Hippocampal formation (tissue), 2 donors: ENCODE data around the gene TNFAIP2.

Source experiments
- DNase-seq, 2 donors: peaks; one replicate each; lab custom pipeline; 2025; lab: John Stamatoyannopoulos, UW

Gene TNFAIP2

DNA sequence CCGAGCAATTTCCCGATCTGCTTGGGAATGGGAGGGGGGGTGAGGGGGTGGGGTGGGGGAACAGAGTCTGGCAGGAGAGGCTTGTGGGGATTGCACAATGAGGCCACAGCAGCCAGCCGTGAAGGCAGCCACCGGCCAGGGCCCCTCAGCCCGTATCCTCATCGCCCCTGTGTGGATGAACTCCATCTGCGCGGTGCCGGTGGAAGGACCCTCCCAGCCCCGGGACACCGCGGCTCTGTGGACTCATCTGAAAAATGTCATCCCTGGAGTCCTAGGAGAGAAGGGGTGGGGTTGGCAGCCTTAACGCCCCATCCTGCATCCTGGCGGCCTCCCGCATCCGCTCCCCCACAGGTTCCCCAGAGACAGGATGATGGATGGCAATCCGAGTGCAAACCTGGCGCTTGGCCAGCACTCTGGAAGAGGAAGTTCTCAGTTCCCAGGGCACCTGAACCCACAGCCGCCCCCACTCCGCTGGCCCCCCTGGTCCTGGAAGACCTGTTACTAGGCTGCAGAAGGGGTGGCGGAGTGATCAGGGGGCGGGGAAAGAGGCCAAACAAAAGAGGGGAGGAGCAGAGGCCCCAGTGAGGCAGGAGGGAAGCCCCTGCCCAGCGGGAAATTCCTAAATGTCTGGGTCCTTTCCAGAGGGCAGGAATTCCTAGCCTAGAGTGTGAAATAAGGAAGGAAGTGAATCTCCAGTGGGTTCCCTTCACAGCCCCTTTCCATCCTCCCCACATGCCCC, 1.2 kb upstream of the TNFAIP2 start:
- DNase-seq = no peak

DNA sequence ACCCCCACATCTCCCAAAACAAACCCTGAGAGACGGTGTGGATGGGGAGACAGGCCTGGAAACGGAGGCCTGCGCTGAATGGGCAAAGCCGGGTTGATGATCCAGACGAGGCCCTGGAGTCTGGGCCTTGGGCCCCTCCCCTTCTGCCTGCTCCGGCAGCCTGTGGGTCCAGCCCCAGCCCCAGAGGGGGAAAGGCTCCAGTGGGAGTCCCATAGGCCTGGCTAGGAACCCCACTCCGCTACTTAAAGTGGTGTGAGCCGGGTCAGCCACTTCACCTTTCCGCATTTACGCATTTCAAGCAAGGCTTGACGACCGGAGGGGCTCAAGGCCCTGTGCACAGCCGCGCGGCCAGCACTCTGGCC, 695 bp upstream of the TNFAIP2 start:
- DNase-seq = no peak

DNA sequence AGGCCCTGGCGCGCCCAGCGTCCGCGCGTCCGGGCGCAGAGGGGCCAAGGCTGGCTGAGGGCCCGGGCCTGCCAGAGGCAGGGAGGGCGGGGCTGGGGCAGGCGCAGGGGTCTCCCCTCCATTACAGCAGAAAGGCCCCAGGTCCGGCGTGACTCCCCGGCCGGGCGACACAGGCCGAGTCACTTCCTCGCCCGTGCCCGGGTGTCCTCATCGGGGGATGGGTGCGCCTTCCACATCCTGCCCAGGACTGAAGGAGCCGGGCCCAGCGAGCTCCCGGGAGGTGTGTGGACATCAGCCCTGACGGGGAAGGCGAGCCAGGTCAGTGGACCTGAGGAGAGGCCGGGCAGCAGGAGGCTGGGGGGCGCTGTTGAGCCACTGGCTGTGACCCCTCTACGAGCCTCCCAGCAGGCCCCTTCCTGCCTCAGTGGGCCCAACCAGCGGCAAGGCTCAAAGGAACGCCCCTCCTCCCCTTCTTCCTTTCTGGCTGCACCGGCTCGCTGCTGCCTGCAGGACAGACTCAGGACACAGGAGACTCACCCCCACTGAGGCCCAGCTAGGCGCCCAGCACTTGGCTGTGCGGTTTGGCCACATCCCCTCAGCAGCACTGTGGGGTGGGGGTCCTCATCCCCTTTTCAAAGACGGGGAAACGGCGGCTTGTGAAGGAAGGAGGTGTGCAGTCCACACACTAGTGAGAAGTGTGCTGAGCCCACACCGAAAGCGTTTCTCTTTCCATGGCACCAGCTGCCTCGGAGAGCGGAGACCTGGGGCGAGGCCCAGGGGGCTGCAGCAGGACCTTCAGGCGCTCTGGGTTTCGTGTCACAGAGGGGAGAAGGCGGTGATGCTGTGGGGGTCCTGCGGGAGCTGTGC, 606 bp downstream of the TNFAIP2 start:
- DNase-seq = no peak

DNA sequence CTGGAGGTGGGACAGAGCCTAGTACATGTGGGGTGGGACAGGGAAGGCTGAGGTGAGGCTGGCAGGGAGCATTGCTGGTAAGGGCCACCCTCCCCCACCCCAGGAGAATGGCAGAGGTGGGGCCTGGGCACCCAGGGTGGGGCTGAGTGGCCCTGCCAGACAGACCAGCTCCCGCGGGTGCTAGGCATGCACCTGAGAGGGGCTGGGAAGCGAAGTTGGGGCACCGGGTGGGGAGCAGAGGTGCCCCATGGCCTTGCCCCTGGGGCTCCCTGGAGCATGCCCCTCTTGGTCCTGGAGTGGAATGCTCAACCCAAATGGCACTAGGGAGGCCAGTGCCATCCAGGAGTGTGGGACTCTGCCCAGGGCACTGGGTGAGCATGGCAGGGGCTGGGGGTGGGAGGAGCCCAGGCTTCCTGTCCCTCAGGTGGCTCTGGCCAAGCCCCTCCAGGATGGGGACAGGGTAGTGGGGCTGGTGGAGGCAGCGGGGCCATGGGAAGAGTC, 1.3 kb downstream of the TNFAIP2 start:
- no peak for DNase-seq

DNA sequence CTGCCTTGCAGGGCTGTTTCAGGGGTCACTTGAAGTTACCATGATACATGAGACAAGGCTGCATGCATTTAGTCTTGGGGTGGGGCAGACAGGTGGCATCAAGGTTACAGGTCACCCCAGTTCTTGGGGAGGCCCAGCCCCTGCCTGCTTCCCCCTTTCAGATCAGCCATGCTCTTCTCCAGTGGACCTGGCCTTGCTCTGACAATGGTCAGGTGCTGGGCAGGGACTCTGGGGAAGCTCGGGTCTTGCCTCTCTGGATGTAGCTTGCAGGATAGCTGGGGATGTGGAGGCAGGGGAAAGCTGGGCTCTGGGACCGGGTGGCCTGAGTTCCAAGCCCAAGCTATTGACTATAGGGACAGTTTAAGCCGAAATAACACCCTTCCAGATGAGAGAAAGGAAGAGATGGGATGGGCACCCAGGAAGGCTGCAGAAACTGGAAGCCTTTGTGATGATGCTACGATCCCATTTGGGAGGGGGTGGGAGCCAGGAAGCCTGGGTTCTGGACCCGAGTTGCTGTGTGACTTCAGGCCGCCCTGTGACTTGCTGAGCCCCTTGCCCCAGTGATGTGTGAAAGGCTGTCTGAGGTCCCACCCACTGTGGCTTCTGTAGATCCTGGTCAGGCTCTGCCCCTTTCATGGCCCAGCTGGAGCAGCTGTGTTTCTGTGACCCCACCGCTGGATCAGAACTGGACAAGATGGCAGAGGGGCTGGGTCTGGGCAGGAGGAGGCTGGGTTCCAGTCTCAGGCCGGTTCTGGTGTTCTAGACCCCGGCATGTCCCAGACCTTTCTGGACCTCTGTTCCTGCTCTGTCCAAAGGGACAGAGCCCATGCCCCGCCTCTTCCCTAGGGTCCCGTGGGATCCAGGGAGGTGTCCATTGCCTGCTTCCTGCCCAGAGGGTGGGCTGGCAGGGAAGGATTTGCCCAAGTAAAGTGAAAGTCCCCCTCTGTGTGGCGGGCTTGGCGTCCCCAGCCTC, 2.1 kb downstream of the TNFAIP2 start:
- no peak for DNase-seq

DNA sequence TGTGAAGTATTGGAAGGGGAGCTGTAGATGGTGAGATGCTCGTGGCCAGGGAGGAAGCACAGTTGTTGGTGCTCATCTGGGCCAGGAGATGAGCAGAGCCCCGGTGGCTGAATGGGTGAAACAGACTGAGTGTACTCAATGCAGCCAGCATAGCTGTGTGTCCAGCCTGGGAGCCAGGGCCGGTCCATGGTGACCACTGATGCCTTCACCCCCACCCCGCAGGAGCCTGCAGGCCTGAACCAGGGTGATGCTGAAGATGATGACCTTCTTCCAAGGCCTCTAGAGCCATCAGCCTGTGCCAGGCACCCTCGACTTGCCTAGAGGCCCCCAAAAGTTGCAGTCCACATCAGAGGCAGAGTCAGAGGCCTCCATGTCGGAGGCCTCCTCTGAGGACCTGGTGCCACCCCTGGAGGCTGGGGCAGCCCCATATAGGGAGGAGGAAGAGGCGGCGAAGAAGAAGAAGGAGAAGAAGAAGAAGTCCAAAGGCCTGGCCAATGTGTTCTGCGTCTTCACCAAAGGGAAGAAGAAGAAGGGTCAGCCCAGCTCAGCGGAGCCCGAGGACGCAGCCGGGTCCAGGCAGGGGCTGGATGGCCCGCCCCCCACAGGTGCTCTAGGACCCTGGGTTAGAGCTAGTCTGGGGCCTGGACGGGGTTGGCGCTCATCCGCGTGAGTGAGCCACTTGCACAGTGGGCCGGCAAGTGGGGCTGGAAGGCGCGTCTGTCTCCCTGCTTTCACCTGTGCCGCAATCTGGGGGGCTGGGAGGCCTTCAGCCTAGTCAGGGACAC, 3.0 kb downstream of the TNFAIP2 start:
- no peak for DNase-seq

DNA sequence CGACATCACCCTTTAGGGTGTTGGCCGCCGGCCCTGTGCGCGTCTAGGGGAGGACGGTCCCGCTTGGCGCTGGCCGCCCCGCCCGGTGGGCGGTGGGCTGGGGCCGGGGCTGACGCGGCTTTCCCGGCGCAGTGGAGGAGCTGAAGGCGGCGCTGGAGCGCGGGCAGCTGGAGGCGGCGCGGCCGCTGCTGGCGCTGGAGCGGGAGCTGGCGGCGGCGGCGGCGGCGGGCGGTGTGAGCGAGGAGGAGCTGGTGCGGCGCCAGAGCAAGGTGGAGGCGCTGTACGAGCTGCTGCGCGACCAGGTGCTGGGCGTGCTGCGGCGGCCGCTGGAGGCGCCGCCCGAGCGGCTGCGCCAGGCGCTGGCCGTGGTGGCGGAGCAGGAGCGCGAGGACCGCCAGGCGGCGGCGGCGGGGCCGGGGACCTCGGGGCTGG, 3.6 kb downstream of the TNFAIP2 start:
- DNase-seq = no peak

DNA sequence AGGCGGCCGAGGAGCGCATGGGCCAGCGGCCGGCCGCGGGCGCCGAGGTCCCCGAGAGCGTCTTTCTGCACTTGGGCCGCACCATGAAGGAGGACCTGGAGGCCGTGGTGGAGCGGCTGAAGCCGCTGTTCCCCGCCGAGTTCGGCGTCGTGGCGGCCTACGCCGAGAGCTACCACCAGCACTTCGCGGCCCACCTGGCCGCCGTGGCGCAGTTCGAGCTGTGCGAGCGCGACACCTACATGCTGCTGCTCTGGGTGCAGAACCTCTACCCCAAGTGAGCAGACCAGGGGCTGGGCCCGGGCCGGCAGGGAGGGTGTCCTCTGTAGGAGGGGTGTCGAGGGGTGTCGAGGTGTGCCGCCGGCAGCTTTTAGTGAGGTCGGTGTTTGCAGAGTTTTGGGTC, 4.1 kb downstream of the TNFAIP2 start:
- no peak for DNase-seq

DNA sequence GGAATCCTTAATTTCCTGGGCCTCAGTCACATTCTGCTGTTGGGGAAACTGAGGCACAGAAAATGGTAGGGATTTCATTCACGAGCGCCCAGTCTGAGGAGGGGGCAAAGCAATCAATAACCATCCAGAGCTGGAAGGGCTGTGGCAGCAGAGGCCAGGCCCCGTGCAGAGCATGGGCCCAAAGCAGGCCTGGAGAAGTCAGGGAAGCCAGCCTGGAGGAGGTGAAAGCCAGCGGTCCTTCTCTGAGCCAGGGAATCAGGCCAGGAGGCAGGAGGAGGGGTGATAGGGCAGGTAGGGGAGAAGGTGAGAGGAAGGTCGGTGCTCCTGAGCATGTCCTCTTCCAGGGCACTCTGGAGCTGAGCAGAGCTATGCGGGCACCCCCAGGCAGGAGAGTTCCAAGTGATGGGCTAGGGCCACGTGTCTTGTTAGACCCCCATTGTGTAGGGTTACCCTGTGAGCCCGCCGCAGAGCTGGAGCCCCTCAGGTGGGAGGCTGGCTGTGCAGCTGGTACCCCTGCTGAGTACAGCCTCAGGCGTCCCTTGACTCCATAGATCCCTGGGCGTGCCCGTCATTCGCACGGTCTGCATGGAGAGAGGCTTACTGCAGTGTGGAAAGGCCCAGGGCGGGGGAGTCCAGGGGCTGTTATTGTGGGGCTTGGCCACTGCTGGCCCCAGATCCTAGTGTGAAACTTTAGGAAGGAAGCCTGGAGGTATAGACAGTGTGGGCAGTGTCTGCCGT, 4.8 kb downstream of the TNFAIP2 start:
- DNase-seq = no peak

DNA sequence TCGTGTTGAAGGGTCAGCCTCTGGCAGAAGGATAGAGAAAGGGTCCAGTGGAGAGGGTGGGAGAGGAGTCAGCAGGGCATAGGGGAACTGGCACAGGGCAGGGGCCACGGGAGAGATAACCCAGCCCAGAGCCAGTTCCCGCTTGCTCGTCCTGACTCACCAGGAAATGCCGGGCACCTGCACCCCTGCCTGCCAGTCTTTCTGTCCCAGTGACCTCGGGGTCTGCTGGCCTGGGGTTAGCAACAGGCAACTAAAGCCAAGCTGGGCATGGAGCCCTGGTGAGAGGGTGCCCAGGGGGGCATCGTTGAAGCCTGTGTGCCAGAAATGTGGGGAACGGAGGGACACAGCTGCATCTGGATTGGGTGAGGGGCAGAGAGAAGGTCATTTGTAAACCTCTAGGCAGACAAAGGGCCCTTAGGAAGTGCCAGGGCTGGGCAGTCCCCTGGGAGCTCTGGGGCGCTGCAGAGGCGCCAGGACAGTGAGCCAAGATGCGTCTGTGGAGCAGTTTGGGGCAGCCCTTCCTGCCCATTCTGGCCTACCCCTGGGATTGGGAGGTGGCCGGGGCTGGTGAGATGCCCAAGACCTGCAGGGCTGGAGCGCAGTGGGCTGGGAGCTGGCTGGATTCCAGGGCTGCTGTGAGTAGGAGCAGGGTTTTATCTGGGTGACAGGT, 5.5 kb downstream of the TNFAIP2 start:
- DNase-seq = no peak

DNA sequence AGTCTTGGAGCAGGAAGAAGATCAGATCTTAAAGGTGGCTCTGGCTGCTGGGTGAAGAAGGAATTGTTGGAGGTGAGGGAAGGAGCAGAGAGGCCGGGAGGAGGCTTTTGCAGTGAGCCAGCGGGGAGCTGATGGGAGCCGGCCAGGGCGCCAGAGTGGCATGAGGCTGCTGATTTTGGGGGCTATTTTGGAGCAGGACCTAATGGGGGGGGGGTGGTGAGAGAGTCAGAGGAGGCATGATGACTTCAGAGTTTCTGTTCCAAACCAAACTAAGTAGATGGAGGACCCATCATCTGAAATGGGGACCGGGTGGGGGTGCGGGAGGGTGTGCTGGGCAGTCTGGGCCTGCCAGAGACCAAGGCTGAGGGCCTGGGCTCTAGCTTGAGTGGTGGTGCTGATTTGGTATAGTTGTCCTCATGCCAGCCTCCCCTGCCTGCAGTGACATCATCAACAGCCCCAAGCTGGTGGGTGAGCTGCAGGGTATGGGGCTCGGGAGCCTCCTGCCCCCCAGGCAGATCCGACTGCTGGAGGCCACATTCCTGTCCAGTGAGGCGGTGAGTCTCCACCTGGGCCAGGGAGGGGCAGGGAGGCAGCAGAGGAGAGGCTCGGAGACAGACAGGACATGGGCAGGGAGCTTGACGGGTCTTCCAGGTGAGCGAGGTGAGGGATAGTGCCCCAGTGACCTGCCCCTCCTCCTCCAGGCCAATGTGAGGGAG, 6.2 kb downstream of the TNFAIP2 start:
- no peak for DNase-seq

DNA sequence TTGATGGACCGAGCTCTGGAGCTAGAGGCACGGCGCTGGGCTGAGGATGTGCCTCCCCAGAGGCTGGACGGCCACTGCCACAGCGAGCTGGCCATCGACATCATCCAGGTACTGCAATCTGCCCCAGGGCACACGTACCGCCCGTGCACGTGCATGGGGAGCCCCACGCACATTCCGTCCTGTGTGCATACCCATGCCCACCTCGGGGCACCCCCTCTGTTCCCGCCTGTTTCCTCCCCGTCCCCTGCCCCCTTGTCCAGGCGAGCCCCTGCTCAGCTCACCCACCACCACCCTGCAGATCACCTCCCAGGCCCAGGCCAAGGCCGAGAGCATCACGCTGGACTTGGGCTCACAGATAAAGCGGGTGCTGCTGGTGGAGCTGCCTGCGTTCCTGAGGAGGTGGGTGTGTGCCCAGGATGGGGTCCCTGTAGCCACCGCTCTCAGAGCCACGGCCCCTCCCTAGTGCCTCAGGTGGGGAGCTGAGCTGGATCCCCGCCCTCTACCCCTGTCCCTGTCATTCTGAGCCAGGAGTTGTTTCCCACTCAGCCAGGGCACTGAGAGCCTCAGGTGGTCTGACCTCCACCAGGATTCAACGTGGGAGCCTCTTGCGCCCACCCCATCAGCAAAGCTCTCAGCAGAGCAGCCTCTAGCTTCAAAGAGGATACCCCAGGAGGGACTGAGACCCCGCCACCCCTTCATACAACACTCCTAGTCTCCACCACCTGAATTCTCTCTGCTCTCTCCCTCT, 6.9 kb downstream of the TNFAIP2 start:
- DNase-seq = no peak

DNA sequence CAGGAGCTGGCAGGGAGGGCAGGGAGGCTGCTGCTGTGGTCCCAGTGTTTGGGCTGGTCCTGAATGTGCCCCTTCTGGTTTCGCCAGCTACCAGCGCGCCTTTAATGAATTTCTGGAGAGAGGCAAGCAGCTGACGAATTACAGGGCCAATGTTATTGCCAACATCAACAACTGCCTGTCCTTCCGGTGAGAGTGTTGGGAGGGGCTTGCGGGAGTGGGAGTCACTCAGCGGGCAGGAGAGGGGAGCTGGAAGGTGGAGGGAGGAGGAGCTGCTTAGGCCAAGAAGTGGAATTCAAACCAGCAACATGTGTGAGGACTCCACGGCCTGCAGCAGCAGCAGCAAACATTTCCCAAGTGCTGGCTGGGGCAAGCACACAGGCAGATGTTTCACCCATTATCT, 7.7 kb downstream of the TNFAIP2 start:
- no peak for DNase-seq

DNA sequence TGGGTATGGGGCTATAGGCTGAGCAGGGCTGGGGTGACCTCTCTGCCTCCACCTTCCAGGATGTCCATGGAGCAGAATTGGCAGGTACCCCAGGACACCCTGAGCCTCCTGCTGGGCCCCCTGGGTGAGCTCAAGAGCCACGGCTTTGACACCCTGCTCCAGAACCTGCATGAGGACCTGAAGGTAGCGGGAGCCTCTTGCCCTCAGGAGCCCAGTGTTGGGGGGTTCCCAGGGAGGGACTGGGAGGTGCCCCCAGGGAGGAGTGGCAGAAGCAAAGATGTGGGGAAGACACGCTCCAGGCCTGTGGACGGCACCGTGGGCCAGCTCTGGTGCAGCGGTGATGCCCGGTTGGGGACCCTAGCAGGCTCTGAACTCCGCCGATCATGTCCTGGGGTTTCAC, 8.3 kb downstream of the TNFAIP2 start:
- no peak for DNase-seq

DNA sequence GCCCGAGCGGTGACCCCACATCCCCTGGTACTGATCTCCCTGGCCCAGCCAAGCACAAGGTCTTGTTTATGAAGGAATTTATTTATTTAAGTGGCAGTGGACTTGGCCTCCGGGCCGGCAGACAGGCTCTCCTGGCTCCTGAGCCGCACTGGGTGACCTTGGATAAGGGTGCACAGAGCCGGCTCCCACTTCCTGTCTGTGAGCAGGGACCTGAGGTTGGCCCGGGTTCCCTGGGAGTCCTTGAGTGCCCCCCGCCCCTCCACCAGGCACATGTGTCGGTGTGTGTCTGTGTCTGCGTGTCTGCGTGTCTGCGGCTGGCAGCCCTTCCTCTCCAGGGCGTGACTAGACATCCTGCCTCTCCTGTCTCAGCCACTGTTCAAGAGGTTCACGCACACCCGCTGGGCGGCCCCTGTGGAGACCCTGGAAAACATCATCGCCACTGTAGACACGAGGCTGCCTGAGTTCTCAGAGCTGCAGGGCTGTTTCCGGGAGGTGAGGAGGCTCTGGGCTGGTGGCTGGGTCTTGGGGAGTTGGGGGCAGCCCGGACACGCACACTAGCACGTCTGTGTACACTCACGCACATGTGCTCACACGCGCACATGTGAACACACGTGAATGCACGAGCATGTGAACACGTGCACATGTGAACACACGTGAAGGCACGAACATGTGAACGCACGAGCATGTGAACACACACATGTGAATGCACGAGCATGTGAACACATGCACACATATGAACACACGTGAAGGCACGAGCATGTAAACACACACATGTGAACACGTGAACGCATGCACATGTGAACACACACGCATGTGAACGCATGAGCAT, 9.3 kb downstream of the TNFAIP2 start:
- no peak for DNase-seq

DNA sequence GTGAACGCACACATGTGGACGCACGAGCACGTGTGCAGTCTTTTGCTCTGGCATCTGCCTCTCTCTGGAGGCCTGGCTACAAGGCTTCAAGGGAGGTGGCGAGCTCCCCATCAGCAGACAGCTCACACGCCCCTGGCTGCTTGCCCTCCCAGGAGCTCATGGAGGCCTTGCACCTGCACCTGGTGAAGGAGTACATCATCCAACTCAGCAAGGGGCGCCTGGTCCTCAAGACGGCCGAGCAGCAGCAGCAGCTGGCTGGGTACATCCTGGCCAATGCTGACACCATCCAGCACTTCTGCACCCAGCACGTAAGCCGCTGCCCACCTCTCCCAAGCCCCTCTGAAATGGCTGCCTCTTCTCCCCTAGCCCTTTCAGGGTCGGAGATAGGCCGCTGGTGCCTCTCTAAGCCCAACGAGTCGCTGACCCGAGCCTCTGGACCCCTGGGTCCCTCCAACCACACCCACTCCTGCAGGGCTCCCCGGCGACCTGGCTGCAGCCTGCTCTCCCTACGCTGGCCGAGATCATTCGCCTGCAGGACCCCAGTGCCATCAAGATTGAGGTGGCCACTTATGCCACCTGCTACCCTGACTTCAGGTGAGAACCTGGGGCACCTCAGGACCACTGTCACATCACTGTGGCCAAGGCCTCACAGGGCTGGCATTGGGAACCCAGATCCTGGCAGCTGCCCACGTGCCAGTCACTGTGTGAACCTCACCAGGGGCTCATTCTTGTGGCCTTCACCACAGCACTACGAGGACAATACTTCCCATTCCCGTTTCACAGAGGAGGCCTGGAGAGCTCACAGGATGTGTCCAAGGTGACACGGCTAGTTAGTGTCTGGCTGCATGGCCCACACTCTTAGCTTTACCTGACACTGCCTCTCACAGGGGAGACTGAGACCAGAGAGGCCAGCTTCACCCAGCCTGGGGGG, 10.2 kb downstream of the TNFAIP2 start:
- DNase-seq = no peak

DNA sequence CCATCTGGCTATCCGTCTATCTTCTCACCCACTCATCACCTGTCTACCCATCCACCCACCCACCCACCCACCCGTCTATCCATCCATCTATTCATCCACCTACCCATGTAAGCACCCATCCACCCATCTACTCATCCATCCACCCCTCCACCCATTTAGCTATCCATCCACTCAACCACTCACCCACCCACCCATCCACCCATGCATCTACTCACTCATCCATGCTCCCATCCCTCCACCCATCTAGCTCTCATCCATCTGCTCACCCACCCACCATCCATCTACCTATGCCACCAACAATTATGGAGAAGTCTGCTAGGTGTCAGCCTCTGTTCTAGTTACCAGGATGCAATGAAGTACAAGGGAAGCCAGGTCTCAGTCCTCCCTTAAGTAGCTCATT, 11.1 kb downstream of the TNFAIP2 start:
- DNase-seq = no peak
